HL-60/S4 (cell line): ENCODE measurements around the gene SMIM41.

Experiments used
- in situ Hi-C: fragments of 300-500 bp; cut with MboI; formaldehyde crosslinking; loops from 2 replicates; pipeline ENCODE4 v1.14.3; 2022; ENCODE audit warnings: low sequenced_read_pairs

SMIM41 gene

DNA sequence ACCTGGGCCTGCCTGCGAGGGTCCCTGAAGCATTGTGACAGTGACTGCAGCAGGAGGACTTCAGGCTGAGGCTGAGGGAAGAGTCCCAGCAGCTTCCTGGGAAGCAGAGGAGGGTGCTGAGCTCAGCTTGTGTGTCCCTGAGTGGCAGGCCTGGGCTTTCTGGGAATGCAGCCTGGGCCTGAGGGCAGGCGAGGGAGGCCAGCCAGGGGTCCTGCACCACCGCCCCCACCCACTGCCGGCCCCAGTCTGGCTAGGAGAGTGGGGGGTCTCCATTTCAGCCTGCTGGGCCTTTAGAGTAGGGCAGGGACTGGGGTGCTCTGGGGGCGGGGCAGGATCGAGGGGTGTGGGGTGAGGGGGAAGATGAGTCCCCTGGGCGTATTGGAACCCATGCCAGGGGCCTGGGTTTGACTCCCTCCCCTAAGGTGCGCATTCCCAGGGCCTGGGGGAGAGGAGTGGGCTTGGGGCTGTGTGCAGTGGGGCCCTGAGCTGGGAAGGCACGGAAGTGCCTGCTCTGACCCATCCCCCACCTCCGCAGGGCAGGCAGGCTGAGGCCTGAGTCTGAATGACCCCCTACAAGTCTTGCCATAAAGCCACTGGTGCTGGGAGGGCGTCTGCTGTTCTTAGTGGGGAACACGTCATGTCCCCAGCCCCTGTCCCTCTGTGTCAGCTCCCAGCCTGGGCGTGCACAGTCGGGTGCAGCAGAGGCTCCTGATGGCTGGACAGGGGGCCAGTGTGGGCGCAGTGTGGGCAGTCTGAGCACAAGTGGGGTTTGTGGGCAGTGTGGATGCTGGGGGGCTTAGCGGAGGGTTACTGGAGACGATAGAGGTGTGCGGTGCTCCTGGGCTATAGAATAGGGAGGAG is 66.0 kb downstream of the SMIM41 start:
- in situ Hi-C loops: loop anchor here (25.0 kb wide), 1 partner anchor 392 kb away; no protein-coding TSS in a partner anchor

DNA sequence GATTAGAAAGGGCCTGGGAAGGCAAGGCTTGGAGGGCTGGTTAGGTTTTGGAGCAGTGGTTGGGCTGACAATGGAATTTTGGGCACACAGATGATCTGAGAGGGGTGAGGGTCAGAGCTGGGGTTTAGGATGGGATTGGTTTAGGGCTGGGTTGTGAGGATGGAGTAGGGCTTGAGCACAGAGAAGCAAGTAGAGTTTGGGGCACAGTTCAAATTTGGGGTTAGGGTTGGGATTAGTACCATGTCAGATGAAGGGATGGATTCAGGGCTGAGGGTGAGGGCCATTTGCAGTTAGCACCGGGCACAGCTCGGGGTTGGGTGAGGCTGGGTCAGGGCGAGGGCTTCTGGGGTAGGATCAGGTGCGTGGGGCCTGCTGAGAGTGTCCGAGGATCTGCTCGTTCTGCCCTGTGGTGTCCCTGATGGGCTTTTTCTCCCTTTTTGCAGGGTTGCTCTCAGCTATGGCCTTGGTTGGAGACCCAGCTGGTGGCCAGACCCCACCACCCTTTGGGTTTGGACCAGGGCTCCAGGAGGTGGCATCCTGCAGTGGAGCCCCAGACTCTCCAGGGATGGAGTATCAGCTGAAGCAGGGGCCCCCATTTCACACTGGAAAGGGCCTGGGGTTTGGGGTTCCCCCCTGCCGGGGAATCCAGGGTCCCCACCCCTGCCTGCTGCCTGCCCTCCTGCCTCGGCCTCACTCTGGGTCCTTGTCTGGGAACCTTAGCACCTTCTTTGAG is 66.8 kb downstream of the SMIM41 start:
- in situ Hi-C loops: loop anchor here (25.0 kb wide), 1 partner anchor 391 kb away; no protein-coding TSS in a partner anchor

GRCh38 chr12:52146822-52147366 is 67.4 kb downstream of the SMIM41 start:
- in situ Hi-C loops: loop anchor here (25.0 kb wide), 1 partner anchor 390 kb away; no protein-coding TSS in a partner anchor

GRCh38 chr12:52147367-52147963 is 68.0 kb downstream of the SMIM41 start:
- in situ Hi-C loops: loop anchor here (25.0 kb wide), 1 partner anchor 390 kb away; no protein-coding TSS in a partner anchor

GRCh38 chr12:52147964-52148463 is 68.5 kb downstream of the SMIM41 start:
- in situ Hi-C loops: loop anchor here (25.0 kb wide), 1 partner anchor 389 kb away; no protein-coding TSS in a partner anchor

DNA sequence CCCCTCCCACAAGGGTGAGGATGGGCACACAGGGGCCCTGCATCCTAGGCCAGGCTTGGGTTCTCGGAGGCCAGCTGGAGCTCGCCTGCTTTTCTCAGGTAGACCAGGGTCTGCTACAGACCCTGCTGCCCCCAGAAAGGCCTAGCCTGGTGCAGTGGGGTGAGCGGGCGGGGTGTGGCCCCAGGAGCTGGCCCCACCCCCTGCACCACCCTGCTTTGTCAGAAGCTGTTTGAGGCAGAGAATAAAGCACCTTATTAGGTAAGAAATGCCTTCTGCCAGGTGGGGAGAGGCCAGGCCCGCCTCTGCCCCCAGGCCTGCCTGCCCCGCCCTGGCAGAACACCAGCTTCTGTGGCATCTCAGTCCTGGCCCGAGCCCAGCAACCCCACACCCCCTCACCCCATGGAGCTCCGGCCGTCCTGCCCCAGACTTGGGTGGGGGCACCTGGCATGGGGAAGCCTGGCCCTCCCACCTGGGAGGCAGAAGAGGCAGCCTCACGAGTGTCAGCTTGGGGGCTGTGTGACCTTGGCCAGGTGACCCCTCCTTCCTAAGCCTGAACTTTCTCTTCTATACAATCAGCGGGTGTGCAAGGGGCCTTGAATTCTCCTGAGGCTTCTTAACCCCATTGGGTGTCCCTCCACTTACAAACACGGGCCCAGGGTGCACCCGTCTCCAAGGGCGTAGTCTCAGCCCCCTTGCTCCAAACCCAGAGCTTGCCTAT is 69.1 kb downstream of the SMIM41 start:
- in situ Hi-C loops: loop anchor here (25.0 kb wide), 1 partner anchor 389 kb away; no protein-coding TSS in a partner anchor

DNA sequence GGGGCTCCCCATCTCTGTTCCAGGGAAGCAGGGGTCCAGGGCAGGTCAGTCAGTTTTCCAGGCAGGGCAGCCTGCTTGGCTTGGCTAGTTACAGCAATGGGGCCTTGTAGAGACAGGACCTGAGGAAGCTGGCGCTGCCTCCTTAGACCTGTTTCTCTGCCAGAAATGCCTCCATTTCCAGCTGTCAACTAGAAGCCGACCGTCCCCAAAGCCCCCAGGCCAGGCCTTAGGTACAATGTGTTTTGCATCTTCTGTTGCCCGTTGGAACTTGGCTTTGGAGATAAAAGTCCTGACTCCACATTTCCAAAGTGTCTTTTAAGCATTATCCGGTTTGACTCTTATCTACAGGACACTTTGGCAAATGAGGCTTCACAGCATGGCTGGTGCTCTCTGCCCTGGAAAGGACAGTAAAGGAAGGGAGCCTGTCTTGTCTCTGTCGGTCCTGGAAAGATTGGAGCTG is 69.7 kb downstream of the SMIM41 start:
- in situ Hi-C loops: loop anchor here (25.0 kb wide), 1 partner anchor 388 kb away; no protein-coding TSS in a partner anchor

- in situ Hi-C loops: loop anchor here (5.0 to 25.0 kb wide), 2 partner anchors 388 to 728 kb away; no protein-coding TSS in a partner anchor
These were observed 70.2 kb downstream of the SMIM41 start for GRCh38 chr12:52149651-52150241.

GRCh38 chr12:52151153-52151836 is 71.8 kb downstream of the SMIM41 start:
- in situ Hi-C loops: loop anchor here (5.0 kb wide), 1 partner anchor 726 kb away; no protein-coding TSS in a partner anchor

GRCh38 chr12:52151837-52152783 is 72.6 kb downstream of the SMIM41 start:
- in situ Hi-C loops: loop anchor here (5.0 kb wide), 1 partner anchor 725 kb away; no protein-coding TSS in a partner anchor

- in situ Hi-C loops: loop anchor here (5.0 kb wide), 1 partner anchor 724 kb away; no protein-coding TSS in a partner anchor
These were observed 73.4 kb downstream of the SMIM41 start for GRCh38 chr12:52152905-52153317.

- in situ Hi-C loops: no loop called here
These were observed 75.8 kb downstream of the SMIM41 start for GRCh38 chr12:52155048-52155868.

- in situ Hi-C loops: no loop called here
These were observed 76.8 kb downstream of the SMIM41 start for GRCh38 chr12:52156311-52156710.

DNA sequence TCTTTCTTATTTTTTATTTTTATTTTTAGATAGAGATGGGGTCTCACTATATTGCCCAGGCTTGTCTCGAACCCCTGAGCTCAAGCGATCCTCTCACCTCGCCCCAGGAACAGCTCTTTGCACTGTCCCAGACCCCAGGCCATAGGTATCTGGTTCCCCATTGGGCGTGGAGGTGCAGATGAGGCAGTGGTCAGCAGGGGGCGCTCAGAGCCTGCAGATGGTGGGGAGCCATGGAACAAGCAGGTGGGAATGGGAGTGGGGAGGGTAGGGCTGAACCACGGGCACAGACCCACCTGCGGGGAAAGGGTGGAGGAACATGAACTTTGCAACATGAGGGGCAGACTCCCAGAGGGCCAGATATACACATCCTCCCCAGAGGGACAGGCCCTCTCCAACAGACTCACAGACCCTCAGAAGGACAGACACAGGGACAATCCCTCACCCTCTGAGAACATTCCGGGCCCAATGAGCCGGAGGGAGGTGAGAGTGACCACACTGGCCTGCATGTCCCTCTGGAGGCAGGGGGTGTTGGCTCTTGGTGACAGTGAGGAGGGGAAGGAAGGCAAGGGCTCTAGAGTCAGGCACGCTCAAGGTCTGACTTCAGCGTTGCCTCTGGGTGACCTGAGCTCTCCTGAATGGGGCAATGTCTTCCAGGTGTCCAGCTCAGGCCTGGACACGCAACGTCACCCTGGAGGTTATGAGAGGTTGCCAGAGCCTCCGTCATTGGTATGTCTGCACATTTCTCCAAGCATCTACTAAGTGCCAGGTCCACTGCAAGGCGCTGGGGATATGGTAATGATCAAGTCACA is 77.5 kb downstream of the SMIM41 start:
- in situ Hi-C loops: no loop called here

GRCh38 chr12:52157566-52158150 is 78.2 kb downstream of the SMIM41 start:
- in situ Hi-C loops: no loop called here
